Measurements from ENCODE around the gene CPPED1.

Gene CPPED1

GRCh38 chr16:12735805-12736204 lies 67.9 kb downstream of the CPPED1 start:
- no peak for DNase-seq (ENCODE audit: low spot score)

GRCh38 chr16:12732600-12732999 lies 71.1 kb downstream of the CPPED1 start:
- no peak for DNase-seq (ENCODE audit: low spot score)

- peak; percentile 32 for DNase-seq (ENCODE audit: low spot score)
Measured at GRCh38 chr16:12729448-12729847, 74.2 kb downstream of the CPPED1 start.

GRCh38 chr16:12728469-12728868 lies 75.2 kb downstream of the CPPED1 start:
- no peak for DNase-seq (ENCODE audit: low spot score)

GRCh38 chr16:12724226-12724625 lies 79.5 kb downstream of the CPPED1 start:
- DNase-seq (ENCODE audit: low spot score) = no peak

GRCh38 chr16:12723681-12724080 lies 80.0 kb downstream of the CPPED1 start:
- DNase-seq (ENCODE audit: low spot score) = no peak

- DNase-seq (ENCODE audit: low spot score) = no peak
Measured at GRCh38 chr16:12721841-12722421, 81.8 kb downstream of the CPPED1 start.

GRCh38 chr16:12719972-12720371 lies 83.7 kb downstream of the CPPED1 start:
- DNase-seq (ENCODE audit: low spot score) = no peak

GRCh38 chr16:12716658-12717057 lies 87.0 kb downstream of the CPPED1 start:
- DNase-seq (ENCODE audit: low spot score) = no peak

GRCh38 chr16:12709807-12710206 lies 93.9 kb downstream of the CPPED1 start:
- no peak for DNase-seq (ENCODE audit: low spot score)

GRCh38 chr16:12708266-12708665 lies 95.4 kb downstream of the CPPED1 start:
- no peak for DNase-seq (ENCODE audit: low spot score)

GRCh38 chr16:12706628-12707027 lies 97.1 kb downstream of the CPPED1 start:
- no peak for DNase-seq (ENCODE audit: low spot score)

GRCh38 chr16:12704492-12705111 lies 99.1 kb downstream of the CPPED1 start:
- DNase-seq (ENCODE audit: low spot score) = no peak

- no peak for DNase-seq (ENCODE audit: low spot score)
Measured at GRCh38 chr16:12703935-12704334, 99.8 kb downstream of the CPPED1 start.

GRCh38 chr16:12700161-12700560 lies 103.5 kb downstream of the CPPED1 start:
- DNase-seq (ENCODE audit: low spot score) = no peak

GRCh38 chr16:12699161-12699560 lies 104.5 kb downstream of the CPPED1 start:
- no peak for DNase-seq (ENCODE audit: low spot score)

- no peak for DNase-seq (ENCODE audit: low spot score)
Measured at GRCh38 chr16:12697437-12697836, 106.2 kb downstream of the CPPED1 start.

- no peak for DNase-seq (ENCODE audit: low spot score)
Measured at GRCh38 chr16:12695454-12695853, 108.2 kb downstream of the CPPED1 start.

- no peak for DNase-seq (ENCODE audit: low spot score)
Measured at GRCh38 chr16:12690024-12690423, 113.7 kb downstream of the CPPED1 start.

GRCh38 chr16:12688951-12689850 lies 114.5 kb downstream of the CPPED1 start:
- DNase-seq (ENCODE audit: low spot score) = peak; percentile 15

- no peak for DNase-seq (ENCODE audit: low spot score)
Measured at GRCh38 chr16:12685806-12686205, 117.9 kb downstream of the CPPED1 start.

GRCh38 chr16:12682432-12683165 lies 121.1 kb downstream of the CPPED1 start:
- DNase-seq (ENCODE audit: low spot score) = no peak

Data from activated CD4-positive, alpha-beta T cell treated with anti-CD3 and anti-CD28 coated beads, Interleukin-2, Interleukin-4, amounts not matched to agents 100 ng/mL and 50 ng/mL, durations not matched to agents 16 hours and 8 hours (primary cell).